Nephron progenitor cell (in vitro differentiated cells): ENCODE measurements around the gene IL1RN.

Source experiments
- DNase-seq: peaks from one replicate; pipeline ENCODE4 v3.0.0; 2021
- H3K27ac Mint-ChIP-seq: 2 replicates; pipeline ENCODE4 v1.8.0; 2021; ENCODE audit warnings: mild to moderate bottlenecking, moderate library complexity, mixed read lengths
- H3K27me3 Mint-ChIP-seq: 2 replicates; pipeline ENCODE4 v1.8.0; 2021; ENCODE audit warnings: mild to moderate bottlenecking, low read depth, mixed read lengths; ENCODE audit not compliant: poor library complexity
- H3K36me3 Mint-ChIP-seq: 2 replicates; pipeline ENCODE4 v1.8.0; 2021; ENCODE audit warnings: low read depth, mixed read lengths
- H3K4me1 Mint-ChIP-seq: 2 replicates; pipeline ENCODE4 v1.8.0; 2021; ENCODE audit warnings: mixed read lengths
- H3K4me3 Mint-ChIP-seq: 2 replicates; pipeline ENCODE4 v1.8.0; 2021; ENCODE audit warnings: mild to moderate bottlenecking, moderate library complexity, mixed read lengths
- H3K9me3 Mint-ChIP-seq: 2 replicates; pipeline ENCODE4 v1.8.0; 2021; ENCODE audit warnings: mild to moderate bottlenecking, moderate library complexity, mixed read lengths
- TF ChIP-seq, protein P1 (sequence below): fragments of 200-600 bp; sonication (generic); IDR thresholded peaks from 2 replicates; pipeline ENCODE4 v1.5.0; 2021; ENCODE audit warnings: antibody characterized with exemption

IL1RN gene

DNA sequence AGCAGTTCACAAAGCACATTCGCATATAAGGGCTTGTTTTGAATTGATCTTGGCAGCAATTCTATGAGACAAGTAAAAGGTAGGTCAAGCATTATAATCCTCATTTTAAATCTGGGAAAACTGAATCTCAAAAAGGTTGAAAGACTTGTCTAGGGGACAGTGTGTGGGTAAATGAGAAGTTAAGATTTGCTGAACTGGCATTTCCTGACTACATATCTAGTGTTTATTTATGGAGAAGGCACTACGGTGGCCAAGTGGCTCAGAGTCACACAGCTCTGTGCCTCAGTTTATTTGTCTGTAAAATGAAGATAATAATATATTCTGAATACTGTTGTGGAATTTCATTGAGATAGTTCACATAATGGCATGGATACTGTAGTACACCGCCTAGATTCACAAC lies 16.3 kb upstream of the IL1RN start:
- H3K27me3 Mint-ChIP-seq, result peaks cover 24% of the 10 kb centered on the region
- H3K9me3 Mint-ChIP-seq, result no peaks in the 10 kb centered on the region
- H3K36me3 Mint-ChIP-seq, result no peaks in the 10 kb centered on the region
- no peak overlapping the region for H3K4me3 Mint-ChIP-seq
- TF ChIP-seq, protein P1, sequence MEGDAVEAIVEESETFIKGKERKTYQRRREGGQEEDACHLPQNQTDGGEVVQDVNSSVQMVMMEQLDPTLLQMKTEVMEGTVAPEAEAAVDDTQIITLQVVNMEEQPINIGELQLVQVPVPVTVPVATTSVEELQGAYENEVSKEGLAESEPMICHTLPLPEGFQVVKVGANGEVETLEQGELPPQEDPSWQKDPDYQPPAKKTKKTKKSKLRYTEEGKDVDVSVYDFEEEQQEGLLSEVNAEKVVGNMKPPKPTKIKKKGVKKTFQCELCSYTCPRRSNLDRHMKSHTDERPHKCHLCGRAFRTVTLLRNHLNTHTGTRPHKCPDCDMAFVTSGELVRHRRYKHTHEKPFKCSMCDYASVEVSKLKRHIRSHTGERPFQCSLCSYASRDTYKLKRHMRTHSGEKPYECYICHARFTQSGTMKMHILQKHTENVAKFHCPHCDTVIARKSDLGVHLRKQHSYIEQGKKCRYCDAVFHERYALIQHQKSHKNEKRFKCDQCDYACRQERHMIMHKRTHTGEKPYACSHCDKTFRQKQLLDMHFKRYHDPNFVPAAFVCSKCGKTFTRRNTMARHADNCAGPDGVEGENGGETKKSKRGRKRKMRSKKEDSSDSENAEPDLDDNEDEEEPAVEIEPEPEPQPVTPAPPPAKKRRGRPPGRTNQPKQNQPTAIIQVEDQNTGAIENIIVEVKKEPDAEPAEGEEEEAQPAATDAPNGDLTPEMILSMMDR, result no peak
- no peaks in the 10 kb centered on the region for H3K4me1 Mint-ChIP-seq
- no peak for DNase-seq
- H3K27ac Mint-ChIP-seq, result no peak overlapping the region

DNA sequence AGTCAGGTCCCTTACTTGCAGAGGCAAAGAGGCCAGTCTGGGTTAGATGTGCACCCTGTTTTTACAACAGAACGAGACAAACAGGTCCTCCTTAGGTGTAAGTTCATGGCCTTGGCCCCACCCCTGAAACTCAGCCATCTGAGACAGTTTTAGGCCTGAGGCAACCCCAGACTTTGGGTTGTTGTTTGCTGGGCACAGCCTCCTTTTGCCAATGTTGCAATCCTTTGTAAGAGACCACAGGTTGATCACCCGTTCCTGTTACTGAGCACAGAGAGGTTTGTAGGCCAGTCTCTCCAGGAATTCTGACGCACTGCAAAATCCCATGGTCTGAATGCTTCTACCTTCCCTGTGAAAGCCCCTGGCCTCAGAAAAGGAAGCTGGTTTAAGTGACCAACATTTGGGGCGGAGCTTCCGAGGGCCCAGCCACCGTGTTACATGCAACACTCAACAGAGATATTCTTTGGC lies 15.5 kb upstream of the IL1RN start:
- H3K4me3 Mint-ChIP-seq, result no peak overlapping the region
- H3K4me1 Mint-ChIP-seq, result no peaks in the 10 kb centered on the region
- no peaks in the 10 kb centered on the region for H3K36me3 Mint-ChIP-seq
- H3K27me3 Mint-ChIP-seq, result peaks cover 23% of the 10 kb centered on the region
- no peaks in the 10 kb centered on the region for H3K9me3 Mint-ChIP-seq
- TF ChIP-seq, protein P1, result no peak
- H3K27ac Mint-ChIP-seq, result no peak overlapping the region
- no peak for DNase-seq

DNA sequence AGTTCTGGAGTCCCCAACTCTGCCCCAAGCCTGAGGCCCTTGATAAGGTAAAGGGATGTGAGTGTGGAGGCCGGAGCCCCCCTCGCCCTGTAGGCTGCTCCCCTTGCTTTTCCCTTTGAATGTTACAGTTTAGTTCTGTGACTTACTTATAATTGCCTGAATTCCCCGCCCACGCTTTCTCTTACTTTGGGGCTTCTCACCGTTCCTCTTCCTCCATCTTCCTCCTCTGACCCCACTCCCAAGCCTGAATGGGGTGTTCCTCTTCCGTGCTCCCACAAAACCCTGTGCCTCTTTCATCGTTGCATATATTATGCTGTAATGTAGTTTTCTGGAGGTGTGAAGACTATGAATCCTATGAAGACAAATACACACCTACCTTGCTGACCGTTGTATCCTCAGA lies 15.0 kb upstream of the IL1RN start:
- Mint-ChIP-seq H3K4me1 (no peaks in the 10 kb centered on the region), H3K36me3 (no peaks in the 10 kb centered on the region), H3K9me3 (no peaks in the 10 kb centered on the region), H3K27ac (no peak overlapping the region), H3K27me3 (peaks cover 20% of the 10 kb centered on the region), H3K4me3 (no peak overlapping the region)
- DNase-seq, result no peak
- TF ChIP-seq, protein P1, result no peak

GRCh38 chr2:113112871-113113270 lies 14.5 kb upstream of the IL1RN start:
- DNase-seq, result no peak
- H3K4me3 Mint-ChIP-seq, result no peak overlapping the region
- TF ChIP-seq, protein P1, result no peak
- peaks cover 15% of the 10 kb centered on the region for H3K27me3 Mint-ChIP-seq
- H3K9me3 Mint-ChIP-seq, result no peaks in the 10 kb centered on the region
- no peaks in the 10 kb centered on the region for H3K36me3 Mint-ChIP-seq
- H3K27ac Mint-ChIP-seq, result no peak overlapping the region
- no peaks in the 10 kb centered on the region for H3K4me1 Mint-ChIP-seq

- Mint-ChIP-seq H3K4me1 (no peaks in the 10 kb centered on the region), H3K9me3 (no peaks in the 10 kb centered on the region), H3K4me3 (no peak overlapping the region), H3K27me3 (peaks cover 9% of the 10 kb centered on the region), H3K27ac (no peak overlapping the region), H3K36me3 (no peaks in the 10 kb centered on the region)
- TF ChIP-seq, protein P1, result no peak
- no peak for DNase-seq
Measured at GRCh38 chr2:113113807-113114206, 13.6 kb upstream of the IL1RN start.

GRCh38 chr2:113114224-113114945 lies 13.0 kb upstream of the IL1RN start:
- DNase-seq, result no peak
- no peak overlapping the region for H3K4me3 Mint-ChIP-seq
- peaks cover 9% of the 10 kb centered on the region for H3K27me3 Mint-ChIP-seq
- no peak overlapping the region for H3K27ac Mint-ChIP-seq
- TF ChIP-seq, protein P1, result no peak
- no peaks in the 10 kb centered on the region for H3K36me3 Mint-ChIP-seq
- H3K9me3 Mint-ChIP-seq, result no peaks in the 10 kb centered on the region
- H3K4me1 Mint-ChIP-seq, result no peaks in the 10 kb centered on the region
